ENCODE measurements around the gene SPOCD1.
A peak's percentile ranks its signal among the peaks of the same experiment; 100 is the strongest.

SPOCD1 gene

GRCh38 chr1:31775210-31775999 is 40.4 kb downstream of the SPOCD1 start:
- Histone ChIP-seq H3K9ac (ENCODE audit: low read length) (no peak overlapping the region), H3K36me3 (ENCODE audit: insufficient read depth, low read length) (no peaks in the 10 kb centered on the region), H3K27ac (ENCODE audit: low read depth, low read length) (no peak overlapping the region), H3K9me3 (ENCODE audit: low read length) (no peaks in the 10 kb centered on the region), H3K4me1 (ENCODE audit: insufficient read depth, low read length) (peaks cover 12% of the 10 kb centered on the region), H3K27me3 (ENCODE audit: control insufficient read depth in 1 of 2, insufficient read depth in 2 of 2, low read length in 2 of 2) (peaks cover 47 to 62% of the 10 kb centered on the region in 2 donors), H3K4me3 (ENCODE audit: low read depth in 1 of 2, low read length in 2 of 2) (no peak overlapping the region)

- H3K27me3 ChIP-seq (ENCODE audit: control insufficient read depth in 1 of 2, insufficient read depth in 2 of 2, low read length in 2 of 2), result peaks cover 47 to 62% of the 10 kb centered on the region in 2 donors
- H3K4me1 ChIP-seq (ENCODE audit: insufficient read depth, low read length), result peaks cover 12% of the 10 kb centered on the region
- H3K9ac ChIP-seq (ENCODE audit: low read length), result no peak overlapping the region
- no peaks in the 10 kb centered on the region for H3K9me3 ChIP-seq (ENCODE audit: low read length)
- H3K4me3 ChIP-seq (ENCODE audit: low read depth in 1 of 2, low read length in 2 of 2), result no peak overlapping the region
- no peaks in the 10 kb centered on the region for H3K36me3 ChIP-seq (ENCODE audit: insufficient read depth, low read length)
- no peak overlapping the region for H3K27ac ChIP-seq (ENCODE audit: low read depth, low read length)
Observed at GRCh38 chr1:31774495-31774894, 41.3 kb downstream of the SPOCD1 start.

- Histone ChIP-seq H3K9ac (ENCODE audit: low read length) (no peak overlapping the region), H3K27me3 (ENCODE audit: control insufficient read depth in 1 of 2, insufficient read depth in 2 of 2, low read length in 2 of 2) (peaks cover 47 to 62% of the 10 kb centered on the region in 2 donors), H3K27ac (ENCODE audit: low read depth, low read length) (no peak overlapping the region), H3K4me3 (ENCODE audit: low read depth in 1 of 2, low read length in 2 of 2) (no peak overlapping the region), H3K4me1 (ENCODE audit: insufficient read depth, low read length) (peaks cover 12% of the 10 kb centered on the region), H3K36me3 (ENCODE audit: insufficient read depth, low read length) (no peaks in the 10 kb centered on the region), H3K9me3 (ENCODE audit: low read length) (no peaks in the 10 kb centered on the region)
Observed at GRCh38 chr1:31773861-31774260, 42.0 kb downstream of the SPOCD1 start.

GRCh38 chr1:31772669-31773248 is 43.1 kb downstream of the SPOCD1 start:
- Histone ChIP-seq H3K27me3 (ENCODE audit: control insufficient read depth in 1 of 2, insufficient read depth in 2 of 2, low read length in 2 of 2) (peaks cover 47 to 56% of the 10 kb centered on the region in 2 donors), H3K9me3 (ENCODE audit: low read length) (no peaks in the 10 kb centered on the region), H3K27ac (ENCODE audit: low read depth, low read length) (no peak overlapping the region), H3K4me3 (ENCODE audit: low read depth in 1 of 2, low read length in 2 of 2) (peak overlapping the region; percentile 15 to 47), H3K4me1 (ENCODE audit: insufficient read depth, low read length) (peaks cover 12% of the 10 kb centered on the region), H3K9ac (ENCODE audit: low read length) (no peak overlapping the region), H3K36me3 (ENCODE audit: insufficient read depth, low read length) (no peaks in the 10 kb centered on the region)

GRCh38 chr1:31771891-31772668 is 43.7 kb downstream of the SPOCD1 start:
- Histone ChIP-seq H3K4me1 (ENCODE audit: insufficient read depth, low read length) (peaks cover 12% of the 10 kb centered on the region), H3K36me3 (ENCODE audit: insufficient read depth, low read length) (no peaks in the 10 kb centered on the region), H3K9me3 (ENCODE audit: low read length) (no peaks in the 10 kb centered on the region), H3K27ac (ENCODE audit: low read depth, low read length) (no peak overlapping the region), H3K9ac (ENCODE audit: low read length) (no peak overlapping the region), H3K4me3 (ENCODE audit: low read depth in 1 of 2, low read length in 2 of 2) (peak overlapping the region; percentile 15 to 47), H3K27me3 (ENCODE audit: control insufficient read depth in 1 of 2, insufficient read depth in 2 of 2, low read length in 2 of 2) (peaks cover 47 to 56% of the 10 kb centered on the region in 2 donors)

GRCh38 chr1:31769720-31770390 is 46.0 kb downstream of the SPOCD1 start:
- Histone ChIP-seq H3K9ac (ENCODE audit: low read length) (no peak overlapping the region), H3K27ac (ENCODE audit: low read depth, low read length) (no peak overlapping the region), H3K9me3 (ENCODE audit: low read length) (no peaks in the 10 kb centered on the region), H3K27me3 (ENCODE audit: control insufficient read depth in 1 of 2, insufficient read depth in 2 of 2, low read length in 2 of 2) (peaks cover 36 to 40% of the 10 kb centered on the region in 2 donors), H3K4me3 (ENCODE audit: low read depth in 1 of 2, low read length in 2 of 2) (no peak overlapping the region), H3K4me1 (ENCODE audit: insufficient read depth, low read length) (peaks cover 14% of the 10 kb centered on the region), H3K36me3 (ENCODE audit: insufficient read depth, low read length) (no peaks in the 10 kb centered on the region)

- H3K4me1 ChIP-seq (ENCODE audit: insufficient read depth, low read length), result peaks cover 20% of the 10 kb centered on the region
- peaks cover 29 to 34% of the 10 kb centered on the region in 2 donors for H3K27me3 ChIP-seq (ENCODE audit: control insufficient read depth in 1 of 2, insufficient read depth in 2 of 2, low read length in 2 of 2)
Observed at GRCh38 chr1:31768939-31769704, 46.7 kb downstream of the SPOCD1 start.

GRCh38 chr1:31768407-31768907 is 47.4 kb downstream of the SPOCD1 start:
- no peak overlapping the region for H3K9ac ChIP-seq (ENCODE audit: low read length)
- no peak overlapping the region for H3K4me3 ChIP-seq (ENCODE audit: low read depth in 1 of 2, low read length in 2 of 2)
- H3K27me3 ChIP-seq (ENCODE audit: control insufficient read depth in 1 of 2, insufficient read depth in 2 of 2, low read length in 2 of 2), result peaks cover 22 to 27% of the 10 kb centered on the region in 2 donors
- H3K4me1 ChIP-seq (ENCODE audit: insufficient read depth, low read length), result peaks cover 20% of the 10 kb centered on the region
- no peaks in the 10 kb centered on the region for H3K9me3 ChIP-seq (ENCODE audit: low read length)
- no peaks in the 10 kb centered on the region for H3K36me3 ChIP-seq (ENCODE audit: insufficient read depth, low read length)
- H3K27ac ChIP-seq (ENCODE audit: low read depth, low read length), result no peak overlapping the region

More at GRCh38 chr1:31768939-31769704, 46.7 kb downstream of the SPOCD1 start:
- H3K9me3 ChIP-seq (ENCODE audit: low read length), result no peaks in the 10 kb centered on the region
- H3K27ac ChIP-seq (ENCODE audit: low read depth, low read length), result no peak overlapping the region
- H3K4me3 ChIP-seq (ENCODE audit: low read depth in 1 of 2, low read length in 2 of 2), result no peak overlapping the region
- no peak overlapping the region for H3K9ac ChIP-seq (ENCODE audit: low read length)
- no peaks in the 10 kb centered on the region for H3K36me3 ChIP-seq (ENCODE audit: insufficient read depth, low read length)

- peaks cover 17% of the 10 kb centered on the region for H3K4me1 ChIP-seq (ENCODE audit: insufficient read depth, low read length)
Observed at GRCh38 chr1:31767225-31767624, 48.6 kb downstream of the SPOCD1 start.

GRCh38 chr1:31765516-31765915 is 50.3 kb downstream of the SPOCD1 start:
- H3K36me3 ChIP-seq (ENCODE audit: insufficient read depth, low read length), result no peaks in the 10 kb centered on the region
- H3K4me1 ChIP-seq (ENCODE audit: insufficient read depth, low read length), result peaks cover 21% of the 10 kb centered on the region
- H3K4me3 ChIP-seq (ENCODE audit: low read depth in 1 of 2, low read length in 2 of 2), result no peak overlapping the region
- H3K9me3 ChIP-seq (ENCODE audit: low read length), result no peaks in the 10 kb centered on the region
- no peak overlapping the region for H3K9ac ChIP-seq (ENCODE audit: low read length)
- no peak overlapping the region for H3K27ac ChIP-seq (ENCODE audit: low read depth, low read length)
- peaks cover 4 to 27% of the 10 kb centered on the region in 2 donors for H3K27me3 ChIP-seq (ENCODE audit: control insufficient read depth in 1 of 2, insufficient read depth in 2 of 2, low read length in 2 of 2)

More at GRCh38 chr1:31767225-31767624, 48.6 kb downstream of the SPOCD1 start:
- Histone ChIP-seq H3K27me3 (ENCODE audit: control insufficient read depth in 1 of 2, insufficient read depth in 2 of 2, low read length in 2 of 2) (peaks cover 11 to 27% of the 10 kb centered on the region in 2 donors), H3K9me3 (ENCODE audit: low read length) (no peaks in the 10 kb centered on the region), H3K27ac (ENCODE audit: low read depth, low read length) (no peak overlapping the region), H3K36me3 (ENCODE audit: insufficient read depth, low read length) (no peaks in the 10 kb centered on the region), H3K9ac (ENCODE audit: low read length) (no peak overlapping the region), H3K4me3 (ENCODE audit: low read depth in 1 of 2, low read length in 2 of 2) (no peak overlapping the region)

All from muscle layer of colon (tissue), 2 donors.